Effector CD8-positive, alpha-beta T cell (primary cell): ENCODE results near the gene SEBOX.
A peak's percentile ranks its signal among the peaks of the same experiment; 100 is the strongest.

Source experiments
- DNase-seq: peaks from one replicate; lab custom pipeline; 2025; lab: John Stamatoyannopoulos, UW

Gene SEBOX

GRCh38 chr17:28394337-28395116 is 29.5 kb upstream of the SEBOX start:
- no peak for DNase-seq

DNA sequence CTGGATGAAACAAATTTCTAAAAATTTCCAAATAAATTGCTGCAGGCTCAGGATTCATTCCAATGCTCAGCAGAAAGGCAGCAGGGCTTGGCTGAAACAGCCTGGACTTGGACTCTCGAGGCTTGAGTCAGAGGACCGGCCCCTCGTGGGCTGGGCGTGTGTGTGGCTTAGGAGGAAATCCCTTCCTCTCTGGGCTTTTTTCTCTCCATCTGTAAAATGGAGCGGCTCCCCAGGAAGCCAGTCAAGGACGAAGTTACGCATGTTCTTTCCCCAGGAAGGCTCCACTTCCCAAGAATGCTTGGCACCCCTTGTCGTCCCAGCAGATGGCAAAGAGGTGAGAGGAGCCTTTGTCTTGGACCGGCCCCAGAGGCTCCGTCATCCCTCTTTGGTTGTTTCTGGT is 27.5 kb upstream of the SEBOX start:
- DNase-seq: no peak

- no peak for DNase-seq
Measured at GRCh38 chr17:28391401-28391800, 26.4 kb upstream of the SEBOX start.

DNA sequence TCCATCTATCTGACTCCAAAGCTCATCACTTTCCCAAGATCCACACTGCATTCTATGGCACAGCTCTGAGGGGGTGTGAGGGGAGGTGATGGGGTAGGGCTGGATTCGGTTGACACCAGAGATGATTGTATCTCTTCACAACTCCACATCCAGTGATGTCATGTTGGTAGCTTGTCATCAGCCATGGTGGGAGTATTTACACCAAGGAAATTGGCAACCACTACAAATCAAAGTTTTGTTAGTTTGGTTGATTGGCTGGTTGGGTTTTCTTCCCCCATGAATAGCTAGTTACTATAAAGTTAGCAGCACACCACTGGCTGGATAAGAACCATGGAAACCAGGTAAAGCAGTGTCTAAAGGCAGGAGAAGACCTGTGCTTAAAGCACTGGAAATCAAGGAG is 26.0 kb upstream of the SEBOX start:
- DNase-seq: no peak

- DNase-seq: no peak
Measured at GRCh38 chr17:28390563-28390962, 25.6 kb upstream of the SEBOX start.

GRCh38 chr17:28390141-28390540 is 25.1 kb upstream of the SEBOX start:
- DNase-seq: no peak

DNA sequence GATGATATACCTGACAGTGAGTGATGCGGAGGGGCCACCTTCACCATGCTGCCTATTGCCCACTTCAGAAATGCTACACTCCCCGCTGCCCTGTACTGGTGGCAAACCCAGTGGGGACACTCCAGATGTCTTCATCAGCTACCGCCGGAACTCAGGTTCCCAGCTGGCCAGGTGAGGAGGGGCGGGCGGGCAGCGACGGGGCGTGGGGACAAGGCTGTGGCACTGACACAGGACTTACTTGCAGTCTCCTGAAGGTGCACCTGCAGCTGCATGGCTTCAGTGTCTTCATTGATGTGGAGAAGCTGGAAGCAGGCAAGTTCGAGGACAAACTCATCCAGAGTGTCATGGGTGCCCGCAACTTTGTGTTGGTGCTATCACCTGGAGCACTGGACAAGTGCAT is 23.1 kb upstream of the SEBOX start:
- DNase-seq: no peak

DNA sequence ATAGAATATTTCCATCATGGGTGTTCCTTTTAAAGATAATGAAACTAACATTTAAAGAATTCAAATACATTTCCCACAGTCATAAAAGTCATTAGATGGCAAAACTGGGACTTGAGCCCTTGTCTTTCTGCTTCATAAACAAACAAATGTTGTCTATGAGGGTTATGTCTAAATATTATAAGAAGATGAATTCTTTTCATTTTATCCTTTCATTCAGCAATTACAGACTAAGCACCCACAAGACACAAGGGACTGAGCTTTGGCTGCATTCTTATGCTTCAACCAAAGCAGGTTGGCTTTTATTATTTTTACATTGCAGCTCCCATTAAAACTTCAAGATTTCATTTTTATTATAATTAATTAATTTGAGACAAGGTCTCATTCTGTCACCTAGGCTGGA is 21.4 kb upstream of the SEBOX start:
- DNase-seq: no peak

- no peak for DNase-seq
Measured at GRCh38 chr17:28385406-28385805, 20.4 kb upstream of the SEBOX start.

GRCh38 chr17:28385037-28385400 is 20.0 kb upstream of the SEBOX start:
- DNase-seq: no peak

DNA sequence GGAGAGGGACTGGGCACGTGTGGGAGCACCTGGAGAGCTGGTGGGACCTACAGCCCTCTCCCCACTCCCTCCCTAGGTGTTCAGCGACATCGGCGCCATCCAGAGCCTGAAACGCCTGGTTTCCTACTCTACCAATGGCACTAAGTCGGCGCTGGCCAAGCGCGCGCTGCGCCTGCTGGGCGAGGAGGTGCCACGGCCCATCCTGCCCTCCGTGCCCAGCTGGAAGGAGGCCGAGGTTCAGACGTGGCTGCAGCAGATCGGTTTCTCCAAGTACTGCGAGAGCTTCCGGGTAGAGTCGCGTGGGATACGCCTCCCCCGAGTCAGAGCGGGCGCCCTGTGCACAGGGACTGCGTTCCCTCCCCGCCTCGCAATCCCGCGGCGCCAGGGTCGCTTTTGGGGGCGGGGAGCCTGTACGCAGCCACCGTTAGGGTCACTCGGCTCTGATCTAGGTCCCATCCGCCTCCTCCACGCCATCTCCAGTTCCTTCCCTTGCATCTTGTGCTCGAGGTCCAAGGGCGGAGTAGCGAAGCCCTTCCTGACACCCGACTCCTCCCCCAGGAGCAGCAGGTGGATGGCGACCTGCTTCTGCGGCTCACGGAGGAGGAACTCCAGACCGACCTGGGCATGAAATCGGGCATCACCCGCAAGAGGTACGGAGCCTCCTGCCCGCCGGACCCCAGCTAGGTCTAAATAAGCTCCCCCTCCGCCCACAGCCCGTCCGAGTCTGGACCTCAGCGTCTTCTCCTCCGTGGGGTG is 19.5 kb upstream of the SEBOX start:
- peak; percentile 19 for DNase-seq

- no peak for DNase-seq
Measured at GRCh38 chr17:28381141-28381825, 16.3 kb upstream of the SEBOX start.

GRCh38 chr17:28379814-28380801 is 15.1 kb upstream of the SEBOX start:
- DNase-seq: no peak

DNA sequence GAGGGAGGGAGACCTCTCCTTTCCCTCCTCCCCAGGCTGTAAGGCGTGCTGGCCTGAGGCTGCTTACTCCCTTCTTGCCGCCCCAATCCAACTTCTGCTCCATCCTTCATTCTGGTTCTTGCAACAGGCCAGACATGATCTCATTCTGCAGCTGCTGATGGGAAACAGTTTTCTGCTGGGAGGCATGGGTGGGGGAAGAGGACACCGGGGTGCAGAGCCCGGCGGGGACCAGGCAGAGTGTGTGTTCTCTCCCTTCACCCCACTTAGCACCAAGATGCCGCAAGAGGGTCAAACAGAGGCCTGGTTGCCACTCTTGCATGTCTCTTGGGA is 7.9 kb upstream of the SEBOX start:
- DNase-seq: no peak

DNA sequence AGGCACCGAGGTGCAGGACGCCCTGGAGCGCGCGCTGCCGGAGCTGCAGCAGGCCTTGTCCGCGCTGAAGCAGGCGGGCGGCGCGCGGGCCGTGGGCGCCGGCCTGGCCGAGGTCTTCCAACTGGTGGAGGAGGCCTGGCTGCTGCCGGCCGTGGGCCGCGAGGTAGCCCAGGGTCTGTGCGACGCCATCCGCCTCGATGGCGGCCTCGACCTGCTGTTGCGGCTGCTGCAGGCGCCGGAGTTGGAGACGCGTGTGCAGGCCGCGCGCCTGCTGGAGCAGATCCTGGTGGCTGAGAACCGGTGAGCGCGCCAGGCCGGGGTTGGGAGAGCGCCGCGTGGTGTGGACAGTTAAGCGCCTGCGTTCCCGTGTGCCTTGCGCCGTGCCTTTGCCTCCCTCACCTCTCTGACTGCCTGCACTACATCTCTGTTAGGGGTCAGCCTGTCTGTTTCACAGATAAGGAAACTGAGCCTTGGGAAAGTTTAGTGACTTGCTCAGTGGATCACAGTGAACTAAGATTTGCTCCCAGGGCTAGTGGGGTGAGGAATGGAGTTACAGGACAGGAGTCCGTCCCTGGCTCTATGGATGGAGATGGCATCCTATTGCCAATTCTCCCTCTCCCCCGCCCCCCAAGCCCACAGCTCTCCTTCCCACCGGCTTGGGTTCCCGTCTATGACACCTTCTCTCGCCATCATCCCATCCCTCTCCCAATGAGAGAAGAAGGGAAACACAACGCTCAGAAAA is 7.4 kb upstream of the SEBOX start:
- no peak for DNase-seq

DNA sequence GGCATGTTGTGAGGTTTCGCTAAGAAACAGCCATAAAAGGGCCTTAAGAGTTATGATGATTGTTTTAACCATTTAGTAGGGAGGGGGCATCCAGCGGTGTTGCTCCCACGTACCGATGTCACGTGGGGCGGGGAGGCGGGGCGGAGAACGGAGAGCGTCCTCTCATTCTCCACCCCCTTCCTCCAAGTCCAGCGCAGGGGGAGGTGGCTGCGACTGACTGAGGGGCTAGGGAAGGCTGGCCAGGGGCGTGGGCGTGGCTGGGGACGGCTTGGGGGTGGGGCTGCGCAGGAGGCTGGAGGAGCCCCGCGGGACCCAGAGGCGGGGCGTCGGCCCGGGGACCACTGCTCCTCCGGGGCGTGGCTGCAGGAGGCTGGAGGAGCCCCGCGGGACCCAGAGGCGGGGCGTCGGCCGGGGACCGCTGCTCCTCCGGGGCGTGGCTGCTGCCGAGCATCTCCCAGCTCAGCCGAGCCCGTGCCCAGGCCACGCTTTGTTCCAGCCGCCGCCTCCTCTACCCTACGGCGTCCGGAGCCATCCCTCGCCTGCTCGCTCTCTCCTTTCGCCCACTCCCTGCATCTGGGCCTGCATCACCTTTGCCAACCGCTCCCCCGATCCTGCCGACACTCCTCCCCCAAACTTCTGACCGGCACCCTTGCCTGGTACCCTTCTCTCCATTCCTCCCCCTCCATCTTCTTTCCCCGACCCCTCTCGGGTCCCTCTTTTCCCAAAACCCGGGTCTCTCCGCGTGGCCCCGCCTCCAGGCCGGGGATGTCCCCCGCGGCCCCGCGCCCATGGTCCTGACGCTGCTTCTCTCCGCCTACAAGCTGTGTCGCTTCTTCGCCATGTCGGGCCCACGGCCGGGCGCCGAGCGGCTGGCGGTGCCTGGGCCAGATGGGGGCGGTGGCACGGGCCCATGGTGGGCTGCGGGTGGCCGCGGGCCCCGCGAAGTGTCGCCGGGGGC is 6.5 kb upstream of the SEBOX start, which contains the start of gene SARM1:
Gene SARM1 (plus strand): TSS at position 450 of the 958 bp plus-strand sequence. CDS start 339 bp downstream, at position 789.
- DNase-seq: peak; percentile 72

DNA sequence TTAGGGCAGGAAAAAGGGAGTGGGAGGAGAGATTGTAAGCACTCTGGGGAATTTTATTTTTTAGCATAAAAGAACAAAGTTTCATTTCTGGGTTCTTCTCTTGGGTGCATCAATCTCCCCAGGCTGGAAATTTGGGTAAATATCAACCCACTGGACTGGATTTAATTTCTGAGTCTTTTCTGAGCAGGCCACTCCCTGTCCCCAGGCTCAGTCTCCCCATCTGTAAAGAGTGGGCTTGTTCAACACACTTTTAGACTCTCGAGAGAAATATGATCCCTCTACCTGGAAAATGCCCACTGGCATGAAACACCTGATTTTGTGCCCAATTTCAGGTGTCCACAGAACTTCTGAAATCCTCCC is 5.7 kb upstream of the SEBOX start:
- DNase-seq: no peak

GRCh38 chr17:28370035-28370743 is 5.2 kb upstream of the SEBOX start, which contains the start of gene VTN:
Gene VTN, minus strand, starts transcription at chr17:28370307. Its CDS starts 104 bp downstream, at chr17:28370203.
- DNase-seq: no peak

GRCh38 chr17:28369684-28370034 is 4.7 kb upstream of the SEBOX start:
- DNase-seq: no peak
